HepG2 (cell line): Measurements from ENCODE around the gene FAM193A.

ENCODE experiments used
- GLI4 ChIP-seq: sonication (generic); formaldehyde crosslinking; IDR thresholded peaks from 2 replicates; pipeline ENCODE4 v1.5.1; 2020; ENCODE audit warnings: missing genetic modification reagents, mild to moderate bottlenecking, moderate library complexity, borderline replicate concordance
- POLR2A ChIP-seq, 2 experiments: IDR thresholded peaks; 2 replicates each; pipeline ENCODE4 v1.6.1; 2011; ENCODE audit warnings: low read depth in 2 of 2, low read length in 2 of 2, mild to moderate bottlenecking in 1 of 2, moderate library complexity in 1 of 2; ENCODE audit not compliant: insufficient read depth in 1 of 2
- RAD21 ChIP-seq: fragments of 450-650 bp; formaldehyde crosslinking; IDR thresholded peaks from 2 replicates; pipeline ENCODE4 v1.5.0; 2020; ENCODE audit warnings: mild to moderate bottlenecking
- ZFP36L2 ChIP-seq: sonication (generic); formaldehyde crosslinking; IDR thresholded peaks from 2 replicates; pipeline ENCODE4 v1.4.0; 2020; ENCODE audit warnings: missing genetic modification reagents
- TF ChIP-seq, protein P1 (sequence below): fragments of 450-650 bp; IDR thresholded peaks from 2 replicates; pipeline ENCODE4 v1.6.1; 2017; ENCODE audit warnings: mild to moderate bottlenecking
- TF ChIP-seq, protein P2 (sequence below): sonication (generic); formaldehyde crosslinking; IDR thresholded peaks from 2 replicates; pipeline ENCODE4 v1.5.0; 2020; ENCODE audit warnings: mild to moderate bottlenecking, missing genetic modification reagents, moderate library complexity

DNA sequence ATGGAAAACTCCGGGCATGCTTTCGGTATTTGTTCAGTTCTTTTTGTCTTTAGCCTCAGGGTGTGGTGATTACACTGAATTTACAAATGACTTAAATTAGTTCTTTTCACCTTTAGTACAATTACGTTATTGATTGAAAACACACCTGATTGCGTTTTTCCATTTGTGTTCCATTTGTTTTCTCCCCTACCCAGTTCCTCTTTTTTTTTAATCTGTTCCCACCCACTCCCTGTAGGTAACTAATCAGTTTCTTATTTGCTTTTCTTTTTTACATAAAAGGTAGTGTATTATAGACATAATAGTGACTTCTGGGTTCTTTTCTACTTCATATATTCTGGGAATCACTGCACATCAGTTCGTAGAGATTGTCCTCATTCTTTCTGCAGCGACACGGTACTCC, 166.3 kb downstream of the FAM193A start:
- TF ChIP-seq GLI4 (CRISPR knock-in tag), result no peak
- TF ChIP-seq, protein P1, sequence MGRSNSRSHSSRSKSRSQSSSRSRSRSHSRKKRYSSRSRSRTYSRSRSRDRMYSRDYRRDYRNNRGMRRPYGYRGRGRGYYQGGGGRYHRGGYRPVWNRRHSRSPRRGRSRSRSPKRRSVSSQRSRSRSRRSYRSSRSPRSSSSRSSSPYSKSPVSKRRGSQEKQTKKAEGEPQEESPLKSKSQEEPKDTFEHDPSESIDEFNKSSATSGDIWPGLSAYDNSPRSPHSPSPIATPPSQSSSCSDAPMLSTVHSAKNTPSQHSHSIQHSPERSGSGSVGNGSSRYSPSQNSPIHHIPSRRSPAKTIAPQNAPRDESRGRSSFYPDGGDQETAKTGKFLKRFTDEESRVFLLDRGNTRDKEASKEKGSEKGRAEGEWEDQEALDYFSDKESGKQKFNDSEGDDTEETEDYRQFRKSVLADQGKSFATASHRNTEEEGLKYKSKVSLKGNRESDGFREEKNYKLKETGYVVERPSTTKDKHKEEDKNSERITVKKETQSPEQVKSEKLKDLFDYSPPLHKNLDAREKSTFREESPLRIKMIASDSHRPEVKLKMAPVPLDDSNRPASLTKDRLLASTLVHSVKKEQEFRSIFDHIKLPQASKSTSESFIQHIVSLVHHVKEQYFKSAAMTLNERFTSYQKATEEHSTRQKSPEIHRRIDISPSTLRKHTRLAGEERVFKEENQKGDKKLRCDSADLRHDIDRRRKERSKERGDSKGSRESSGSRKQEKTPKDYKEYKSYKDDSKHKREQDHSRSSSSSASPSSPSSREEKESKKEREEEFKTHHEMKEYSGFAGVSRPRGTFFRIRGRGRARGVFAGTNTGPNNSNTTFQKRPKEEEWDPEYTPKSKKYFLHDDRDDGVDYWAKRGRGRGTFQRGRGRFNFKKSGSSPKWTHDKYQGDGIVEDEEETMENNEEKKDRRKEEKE, result no peak
- no peak for TF ChIP-seq POLR2A (IDR thresholded peaks at IDR 0.05; ENCODE audit: insufficient read depth in 1 of 2, low read depth in 2 of 2, low read length in 2 of 2)
- TF ChIP-seq ZFP36L2 (CRISPR knock-in tag), result no peak
- TF ChIP-seq RAD21 (CRISPR knock-in tag), result no peak
- TF ChIP-seq, protein P2, sequence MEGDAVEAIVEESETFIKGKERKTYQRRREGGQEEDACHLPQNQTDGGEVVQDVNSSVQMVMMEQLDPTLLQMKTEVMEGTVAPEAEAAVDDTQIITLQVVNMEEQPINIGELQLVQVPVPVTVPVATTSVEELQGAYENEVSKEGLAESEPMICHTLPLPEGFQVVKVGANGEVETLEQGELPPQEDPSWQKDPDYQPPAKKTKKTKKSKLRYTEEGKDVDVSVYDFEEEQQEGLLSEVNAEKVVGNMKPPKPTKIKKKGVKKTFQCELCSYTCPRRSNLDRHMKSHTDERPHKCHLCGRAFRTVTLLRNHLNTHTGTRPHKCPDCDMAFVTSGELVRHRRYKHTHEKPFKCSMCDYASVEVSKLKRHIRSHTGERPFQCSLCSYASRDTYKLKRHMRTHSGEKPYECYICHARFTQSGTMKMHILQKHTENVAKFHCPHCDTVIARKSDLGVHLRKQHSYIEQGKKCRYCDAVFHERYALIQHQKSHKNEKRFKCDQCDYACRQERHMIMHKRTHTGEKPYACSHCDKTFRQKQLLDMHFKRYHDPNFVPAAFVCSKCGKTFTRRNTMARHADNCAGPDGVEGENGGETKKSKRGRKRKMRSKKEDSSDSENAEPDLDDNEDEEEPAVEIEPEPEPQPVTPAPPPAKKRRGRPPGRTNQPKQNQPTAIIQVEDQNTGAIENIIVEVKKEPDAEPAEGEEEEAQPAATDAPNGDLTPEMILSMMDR, result no peak
